ENCODE data around the gene ACCS.

Gene ACCS

GRCh38 chr11:44028401-44028800 lies 37.7 kb upstream of the ACCS start:
- Histone ChIP-seq H3K27ac (ENCODE audit: low read depth, low read length) (no peak overlapping the region), H3K4me3 (ENCODE audit: insufficient read depth, low read length, poor library complexity, severe bottlenecking) (no peak overlapping the region), H3K79me2 (ENCODE audit: insufficient read depth, low read length) (no peaks in the 10 kb centered on the region), H3K9me3 (ENCODE audit: insufficient read depth, low read length) (no peaks in the 10 kb centered on the region), H3K27me3 (ENCODE audit: low read length) (no peaks in the 10 kb centered on the region), H3K36me3 (ENCODE audit: low read length) (no peaks in the 10 kb centered on the region), H3F3A (ENCODE audit: insufficient read depth) (no peaks in the 10 kb centered on the region), H2AFZ (ENCODE audit: low read depth, low read length, severe bottlenecking) (no peak overlapping the region), H3K9me2 (replicated peaks; ENCODE audit: insufficient read depth, low read length) (no peaks in the 10 kb centered on the region), H3K4me2 (ENCODE audit: low read depth, low read length, poor library complexity, severe bottlenecking) (no peak overlapping the region), H4K20me1 (ENCODE audit: low read depth, low read length) (no peaks in the 10 kb centered on the region), H3K9ac (ENCODE audit: low read length) (no peak overlapping the region)
- TF ChIP-seq EZH2phosphoT487 (conservative IDR thresholded peaks at IDR 0.05; ENCODE audit: low read length) (no peak), CTCF (IDR thresholded peaks at IDR 0.05; ENCODE audit: insufficient read depth, low read length, poor library complexity, severe bottlenecking) (no peak)

- Histone ChIP-seq H3K4me2 (ENCODE audit: low read depth, low read length, poor library complexity, severe bottlenecking) (no peak overlapping the region), H3K9me2 (replicated peaks; ENCODE audit: insufficient read depth, low read length) (no peaks in the 10 kb centered on the region), H3K9ac (ENCODE audit: low read length) (no peak overlapping the region), H3K4me3 (ENCODE audit: insufficient read depth, low read length, poor library complexity, severe bottlenecking) (no peak overlapping the region), H3F3A (ENCODE audit: insufficient read depth) (no peaks in the 10 kb centered on the region), H4K20me1 (ENCODE audit: low read depth, low read length) (no peaks in the 10 kb centered on the region), H3K27me3 (ENCODE audit: low read length) (no peaks in the 10 kb centered on the region), H3K27ac (ENCODE audit: low read depth, low read length) (no peak overlapping the region), H3K36me3 (ENCODE audit: low read length) (no peaks in the 10 kb centered on the region), H3K9me3 (ENCODE audit: insufficient read depth, low read length) (no peaks in the 10 kb centered on the region), H3K79me2 (ENCODE audit: insufficient read depth, low read length) (no peaks in the 10 kb centered on the region), H2AFZ (ENCODE audit: low read depth, low read length, severe bottlenecking) (no peak overlapping the region)
- TF ChIP-seq CTCF (IDR thresholded peaks at IDR 0.05; ENCODE audit: insufficient read depth, low read length, poor library complexity, severe bottlenecking), result no peak
- TF ChIP-seq EZH2phosphoT487 (conservative IDR thresholded peaks at IDR 0.05; ENCODE audit: low read length), result no peak
Observed at GRCh38 chr11:44028816-44029506, 37.1 kb upstream of the ACCS start.

GRCh38 chr11:44029507-44029845 lies 36.6 kb upstream of the ACCS start:
- no peaks in the 10 kb centered on the region for H3F3A ChIP-seq (ENCODE audit: insufficient read depth)
- no peak overlapping the region for H3K4me3 ChIP-seq (ENCODE audit: insufficient read depth, low read length, poor library complexity, severe bottlenecking)
- H3K27ac ChIP-seq (ENCODE audit: low read depth, low read length), result no peak overlapping the region
- no peak overlapping the region for H3K4me2 ChIP-seq (ENCODE audit: low read depth, low read length, poor library complexity, severe bottlenecking)
- no peaks in the 10 kb centered on the region for H3K9me3 ChIP-seq (ENCODE audit: insufficient read depth, low read length)
- no peaks in the 10 kb centered on the region for H3K9me2 ChIP-seq (replicated peaks; ENCODE audit: insufficient read depth, low read length)
- H3K27me3 ChIP-seq (ENCODE audit: low read length), result no peaks in the 10 kb centered on the region
- TF ChIP-seq CTCF (IDR thresholded peaks at IDR 0.05; ENCODE audit: insufficient read depth, low read length, poor library complexity, severe bottlenecking) (no peak), EZH2phosphoT487 (conservative IDR thresholded peaks at IDR 0.05; ENCODE audit: low read length) (no peak)
- H2AFZ ChIP-seq (ENCODE audit: low read depth, low read length, severe bottlenecking), result no peak overlapping the region
- no peak overlapping the region for H3K9ac ChIP-seq (ENCODE audit: low read length)
- no peaks in the 10 kb centered on the region for H3K79me2 ChIP-seq (ENCODE audit: insufficient read depth, low read length)
- H4K20me1 ChIP-seq (ENCODE audit: low read depth, low read length), result no peaks in the 10 kb centered on the region
- H3K36me3 ChIP-seq (ENCODE audit: low read length), result no peaks in the 10 kb centered on the region

All from SU-DHL-6 (cell line).